SJSA1 (cell line): ENCODE data around the gene TOB2. TPM values are rescaled to one million over a fixed set of nuclear protein-coding genes. Genes with fewer than 3 reads are reported as not detected.
"Not testable (repeated sequence)": the region's sequence is repeated elsewhere in the genome, so short reads cannot be mapped to it uniquely, and the experiment has no call there.

Source experiments
- DNase-seq, 2 experiments: peaks; one replicate each; pipeline ENCODE4 v3.0.0-alpha.2; 2015 to 2020; ENCODE audit warnings: low spot score in 2 of 2, low read depth in 1 of 2
- H3K27ac ChIP-seq: fragments of 250-450 bp; sonication (Bioruptor Pico); 2 replicates; pipeline ENCODE4 v1.5.1; 2020; ENCODE audit warnings: mild to moderate bottlenecking, moderate library complexity
- H3K27me3 ChIP-seq: fragments of 250-450 bp; sonication (Bioruptor Pico); replicated peaks from 2 replicates; pipeline ENCODE4 v1.5.1; 2020; ENCODE audit warnings: mild to moderate bottlenecking, moderate library complexity
- H3K36me3 ChIP-seq: fragments of 250-450 bp; sonication (Bioruptor Pico); 2 replicates; pipeline ENCODE4 v1.5.1; 2020; ENCODE audit warnings: mild to moderate bottlenecking
- H3K4me1 ChIP-seq: fragments of 250-450 bp; sonication (Bioruptor Pico); replicated peaks from 2 replicates; pipeline ENCODE4 v1.6.1; 2021; ENCODE audit warnings: mild to moderate bottlenecking
- H3K4me3 ChIP-seq: fragments of 250-450 bp; sonication (Bioruptor Pico); 2 replicates; pipeline ENCODE4 v1.5.1; 2020; ENCODE audit warnings: mild to moderate bottlenecking
- H3K9me3 ChIP-seq: fragments of 250-450 bp; sonication (Bioruptor Pico); replicated peaks from 2 replicates; pipeline ENCODE4 v1.5.1; 2020; ENCODE audit warnings: mild to moderate bottlenecking
- total RNA-seq: library from RNA; depleted of rRNA; stranded (reverse); fragments of >200 nt; shearing (Covaris generic); gene quantifications from 2 replicates; pipeline ENCODE4 v1.2.3, GENCODE V29; 2014

The TOB2 gene
- total RNA-seq, 1 experiment from 2014 or later = 17.9 TPM

- Histone ChIP-seq H3K4me1 (0 out of 2 replicates have a peak, but pooled peaks cover 4% of the 10 kb centered on the region), H3K36me3 (peaks cover 18% of the 10 kb centered on the region), H3K4me3 (peak overlapping the region; percentile 62), H3K27me3 (no peaks in the 10 kb centered on the region), H3K27ac (peak overlapping the region; percentile 34), H3K9me3 (no peaks in the 10 kb centered on the region)
- peak; percentile 67 to 73 for DNase-seq
Observed at GRCh38 chr22:41447435-41448188, 1.0 kb upstream of the TOB2 start.

GRCh38 chr22:41446057-41446501, 522 bp downstream of the TOB2 start:
- no peaks in the 10 kb centered on the region for H3K27me3 ChIP-seq
- peak overlapping the region; percentile 44 for H3K27ac ChIP-seq
- no peaks in the 10 kb centered on the region for H3K9me3 ChIP-seq
- peak in 1 of 2 experiments; percentile 31 for DNase-seq
- peak overlapping the region; percentile 62 for H3K4me3 ChIP-seq
- peaks cover 29% of the 10 kb centered on the region for H3K36me3 ChIP-seq
- H3K4me1 ChIP-seq = 0 out of 2 replicates have a peak, but pooled peaks cover 4% of the 10 kb centered on the region

- Histone ChIP-seq H3K36me3 (peaks cover 35% of the 10 kb centered on the region), H3K27me3 (no peaks in the 10 kb centered on the region), H3K27ac (0 out of 2 replicates have a peak overlapping the region, but pooled peaks have one; percentile 44), H3K4me1 (0 out of 2 replicates have a peak, but pooled peaks cover 4% of the 10 kb centered on the region), H3K9me3 (no peaks in the 10 kb centered on the region), H3K4me3 (peak overlapping the region; percentile 62)
- DNase-seq = peak in 1 of 2 experiments; percentile 51
Observed at GRCh38 chr22:41445129-41446056, 1.2 kb downstream of the TOB2 start.

- no peak overlapping the region for H3K27ac ChIP-seq
- DNase-seq = peak; percentile 90 to 96
- H3K36me3 ChIP-seq = peaks cover 40% of the 10 kb centered on the region
- no peaks in the 10 kb centered on the region for H3K9me3 ChIP-seq
- no peaks in the 10 kb centered on the region for H3K27me3 ChIP-seq
- peak overlapping the region; percentile 62 for H3K4me3 ChIP-seq
- 0 out of 2 replicates have a peak, but pooled peaks cover 4% of the 10 kb centered on the region for H3K4me1 ChIP-seq
Observed at GRCh38 chr22:41444360-41445128, 2.1 kb downstream of the TOB2 start.

- Histone ChIP-seq H3K4me3 (no peak overlapping the region), H3K36me3 (peaks cover 52% of the 10 kb centered on the region), H3K27ac (no peak overlapping the region), H3K9me3 (no peaks in the 10 kb centered on the region), H3K27me3 (no peaks in the 10 kb centered on the region), H3K4me1 (0 out of 2 replicates have a peak, but pooled peaks cover 4% of the 10 kb centered on the region)
- DNase-seq = no peak
Observed at GRCh38 chr22:41442240-41442792, 4.3 kb downstream of the TOB2 start.

- peaks cover 71% of the 10 kb centered on the region for H3K36me3 ChIP-seq
- H3K9me3 ChIP-seq, DNase-seq, H3K4me1 ChIP-seq, H3K27me3 ChIP-seq, H3K4me3 ChIP-seq, H3K27ac ChIP-seq: not testable (repeated sequence)
Observed at GRCh38 chr22:41440511-41440910, 6.1 kb downstream of the TOB2 start.

- H3K36me3 ChIP-seq = peaks cover 72% of the 10 kb centered on the region
- H3K27me3 ChIP-seq = no peaks in the 10 kb centered on the region
- no peak for DNase-seq
- no peaks in the 10 kb centered on the region for H3K4me1 ChIP-seq
- H3K27ac ChIP-seq = no peak overlapping the region
- H3K9me3 ChIP-seq = no peaks in the 10 kb centered on the region
- H3K4me3 ChIP-seq = no peak overlapping the region
Observed at GRCh38 chr22:41437198-41437597, 9.4 kb downstream of the TOB2 start.

- DNase-seq = no peak
- peaks cover 74% of the 10 kb centered on the region for H3K36me3 ChIP-seq
Observed at GRCh38 chr22:41436322-41437113, 10.1 kb downstream of the TOB2 start.

GRCh38 chr22:41435560-41435959, 11.0 kb downstream of the TOB2 start:
- H3K4me3 ChIP-seq = no peak overlapping the region
- no peaks in the 10 kb centered on the region for H3K27me3 ChIP-seq
- DNase-seq = no peak
- H3K9me3 ChIP-seq = no peaks in the 10 kb centered on the region
- H3K36me3 ChIP-seq = peaks cover 70% of the 10 kb centered on the region
- H3K4me1 ChIP-seq = no peaks in the 10 kb centered on the region
- no peak overlapping the region for H3K27ac ChIP-seq

More at GRCh38 chr22:41436322-41437113, 10.1 kb downstream of the TOB2 start:
- H3K9me3 ChIP-seq = no peaks in the 10 kb centered on the region
- no peaks in the 10 kb centered on the region for H3K27me3 ChIP-seq
- H3K27ac ChIP-seq = no peak overlapping the region
- H3K4me1 ChIP-seq = no peaks in the 10 kb centered on the region
- no peak overlapping the region for H3K4me3 ChIP-seq

GRCh38 chr22:41434361-41435003, 12.1 kb downstream of the TOB2 start:
- H3K4me3 ChIP-seq, H3K27me3 ChIP-seq, H3K27ac ChIP-seq, H3K9me3 ChIP-seq, DNase-seq, H3K4me1 ChIP-seq: not testable (repeated sequence)
- H3K36me3 ChIP-seq = peaks cover 62% of the 10 kb centered on the region

- not testable (repeated sequence) for H3K4me3 ChIP-seq, H3K27ac ChIP-seq, H3K9me3 ChIP-seq, DNase-seq, H3K4me1 ChIP-seq, H3K27me3 ChIP-seq
- H3K36me3 ChIP-seq = peaks cover 55% of the 10 kb centered on the region
Observed at GRCh38 chr22:41433480-41433879, 13.1 kb downstream of the TOB2 start.

- Histone ChIP-seq H3K4me1 (no peaks in the 10 kb centered on the region), H3K27ac (no peak overlapping the region), H3K27me3 (no peaks in the 10 kb centered on the region), H3K4me3 (no peak overlapping the region), H3K9me3 (no peaks in the 10 kb centered on the region), H3K36me3 (peaks cover 45% of the 10 kb centered on the region)
- DNase-seq = no peak
Observed at GRCh38 chr22:41431656-41432055, 14.9 kb downstream of the TOB2 start.
